Stomach (tissue), 19 donors: ENCODE results near the gene CPNE6. TPM values are rescaled to one million over a fixed set of nuclear protein-coding genes. Genes with fewer than 3 reads are reported as not detected.
"Not testable (repeated sequence)": the region's sequence is repeated elsewhere in the genome, so short reads cannot be mapped to it uniquely, and the experiment has no call there.

Experiments used
- DNase-seq, 2 donors: peaks; one replicate each; pipeline versions ENCODE4 v3.0.0 to v3.0.0-alpha.2; 2013 to 2019
- H3K27ac ChIP-seq, 5 donors: fragments of 200-600 bp in 4 of 5; sonication (generic) in 4 of 5; one replicate each; pipeline ENCODE4 v1.5.1; 2013 to 2019; ENCODE audit warnings: mild to moderate bottlenecking in 1 of 5, moderate library complexity in 1 of 5
- H3K27me3 ChIP-seq, 3 donors: fragments of 200-600 bp; sonication (generic); one replicate each; pipeline ENCODE4 v1.5.1; 2017 to 2019; ENCODE audit warnings: mixed run types in 1 of 3
- H3K36me3 ChIP-seq, 4 donors: fragments of 200-600 bp; sonication (generic); 1 replicate in 3 of 4; 2 replicates in 1 of 4; pipeline ENCODE4 v1.5.1; 2016 to 2019
- H3K4me1 ChIP-seq, 4 donors: fragments of 200-600 bp; sonication (generic); one replicate each; pipeline ENCODE4 v1.5.1; 2016 to 2019
- H3K4me3 ChIP-seq, 4 donors: fragments of 200-600 bp; sonication (generic) in 3 of 4; one replicate each; pipeline ENCODE4 v1.5.1; 2016 to 2019; ENCODE audit warnings: mild to moderate bottlenecking in 1 of 4
- H3K9me3 ChIP-seq, 4 donors: fragments of 200-600 bp; sonication (generic); one replicate each; pipeline ENCODE4 v1.5.1; 2016 to 2019
- EP300 ChIP-seq: sonication (generic); formaldehyde crosslinking; IDR thresholded peaks from one replicate; pipeline ENCODE4 v1.6.1; 2017; ENCODE audit warnings: antibody characterized with exemption
- POLR2A ChIP-seq, 4 donors: fragments of 450-650 bp; IDR thresholded peaks; one replicate each; pipeline ENCODE4 v1.6.1; 2016; ENCODE audit warnings: antibody characterized with exemption in 4 of 4, control low read depth in 2 of 4, mild to moderate bottlenecking in 1 of 4, moderate library complexity in 1 of 4
- POLR2AphosphoS5 ChIP-seq, 3 donors: sonication (generic); formaldehyde crosslinking; IDR thresholded peaks; one replicate each; pipeline ENCODE4 v1.6.1; 2016; ENCODE audit warnings: antibody characterized with exemption in 3 of 3
- WGBS, 5 donors: extraction: QIAGEN DNeasy Blood & Tissue Kit in 3 of 5; methylation state at CpG; one replicate each; pipeline versions ENCODE4 v1.1.5 to v1.1.7; 2013 to 2018; 5-methylcytosine and 5-hydroxymethylcytosine counted together
- intact Hi-C: fragments of 100-400 bp; cut with DNase I; formaldehyde crosslinking; loops from one replicate; pipeline ENCODE4 v1.15.1; 2023; ENCODE audit warnings: low total_unique reads
- long read RNA-seq, 10 donors: transcript quantifications; one replicate each; lab custom pipeline, GENCODE V29; 2026
- polyA plus RNA-seq, 3 donors: library from polyadenylated mRNA; stranded (reverse); fragments of 200-250 nt; gene quantifications; one replicate each; pipeline ENCODE4 v1.2.3, GENCODE V29; 2013
- total RNA-seq, 5 donors: library from RNA; depleted of rRNA; stranded (reverse); fragments of >200 nt; gene quantifications; one replicate each; pipeline versions ENCODE4 v1.1.0 to v1.2.3, GENCODE V29; 2014 to 2016
- TF ChIP-seq, protein P1 (sequence below), 7 experiments: fragments of 450-650 bp in 4 of 7; fragments of 200-600 bp in 3 of 7; sonication (generic) in 3 of 7; IDR thresholded peaks; one replicate each; pipeline ENCODE4 v1.5.1; 2016 to 2019; ENCODE audit warnings: antibody characterized with exemption in 7 of 7, control low read depth in 2 of 7, mild to moderate bottlenecking in 1 of 7
- donor health status: healthy with polysubstance abuse.
- donor health status: Bipolar disorder and iron deficiency.
- donor health status: healthy.

The CPNE6 gene
- not detected for total RNA-seq
- under 1 TPM in 2 of 3 donors, not detected in 1; 0.12 to 0.25 TPM for polyA plus RNA-seq
- long read RNA-seq, donor 1: 0 reads
- long read RNA-seq, donor 2: 0 reads
- long read RNA-seq, donor 3: 0 reads
- long read RNA-seq, donor 4: 0 reads
- long read RNA-seq, donor 5: 0 reads
- long read RNA-seq, donor 6: 0 reads
- long read RNA-seq, donor 7: 0 reads
- long read RNA-seq, donor 8: 0 reads
- long read RNA-seq, donor 9: 0 reads
- long read RNA-seq, donor 10: 0 reads

GRCh38 chr14:24071144-24071697 lies at the start of gene CPNE6:
Gene CPNE6, plus strand, starts transcription at chr14:24071562. Its CDS starts 1,375 bp downstream, at chr14:24072937.
- peaks cover 0 to 18% (median 0%) of the 10 kb centered on the region in 3 donors for H3K27me3 ChIP-seq
- 64 to 74% (median 66%) methylated on average over 12 to 19 of the region's 19 CpGs for WGBS, 5 donors
- H3K36me3 ChIP-seq: no peaks in the 10 kb centered on the region
- intact Hi-C loops: no loop called here
- no peak for DNase-seq
- no peak within 1 kb of the TSS for H3K27ac ChIP-seq
- H3K9me3 ChIP-seq: no peaks in the 10 kb centered on the region
- no peak for TF ChIP-seq POLR2A (IDR thresholded peaks at IDR 0.05)
- no peak for TF ChIP-seq EP300
- TF ChIP-seq, protein P1, sequence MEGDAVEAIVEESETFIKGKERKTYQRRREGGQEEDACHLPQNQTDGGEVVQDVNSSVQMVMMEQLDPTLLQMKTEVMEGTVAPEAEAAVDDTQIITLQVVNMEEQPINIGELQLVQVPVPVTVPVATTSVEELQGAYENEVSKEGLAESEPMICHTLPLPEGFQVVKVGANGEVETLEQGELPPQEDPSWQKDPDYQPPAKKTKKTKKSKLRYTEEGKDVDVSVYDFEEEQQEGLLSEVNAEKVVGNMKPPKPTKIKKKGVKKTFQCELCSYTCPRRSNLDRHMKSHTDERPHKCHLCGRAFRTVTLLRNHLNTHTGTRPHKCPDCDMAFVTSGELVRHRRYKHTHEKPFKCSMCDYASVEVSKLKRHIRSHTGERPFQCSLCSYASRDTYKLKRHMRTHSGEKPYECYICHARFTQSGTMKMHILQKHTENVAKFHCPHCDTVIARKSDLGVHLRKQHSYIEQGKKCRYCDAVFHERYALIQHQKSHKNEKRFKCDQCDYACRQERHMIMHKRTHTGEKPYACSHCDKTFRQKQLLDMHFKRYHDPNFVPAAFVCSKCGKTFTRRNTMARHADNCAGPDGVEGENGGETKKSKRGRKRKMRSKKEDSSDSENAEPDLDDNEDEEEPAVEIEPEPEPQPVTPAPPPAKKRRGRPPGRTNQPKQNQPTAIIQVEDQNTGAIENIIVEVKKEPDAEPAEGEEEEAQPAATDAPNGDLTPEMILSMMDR (IDR thresholded peaks at IDR 0.05): no peak
- no peak for TF ChIP-seq POLR2AphosphoS5 (IDR thresholded peaks at IDR 0.05)
- no peak within 1 kb of the TSS for H3K4me3 ChIP-seq
- peaks cover 8 to 41% (median 39%) of the 10 kb centered on the region in 4 donors for H3K4me1 ChIP-seq

DNA sequence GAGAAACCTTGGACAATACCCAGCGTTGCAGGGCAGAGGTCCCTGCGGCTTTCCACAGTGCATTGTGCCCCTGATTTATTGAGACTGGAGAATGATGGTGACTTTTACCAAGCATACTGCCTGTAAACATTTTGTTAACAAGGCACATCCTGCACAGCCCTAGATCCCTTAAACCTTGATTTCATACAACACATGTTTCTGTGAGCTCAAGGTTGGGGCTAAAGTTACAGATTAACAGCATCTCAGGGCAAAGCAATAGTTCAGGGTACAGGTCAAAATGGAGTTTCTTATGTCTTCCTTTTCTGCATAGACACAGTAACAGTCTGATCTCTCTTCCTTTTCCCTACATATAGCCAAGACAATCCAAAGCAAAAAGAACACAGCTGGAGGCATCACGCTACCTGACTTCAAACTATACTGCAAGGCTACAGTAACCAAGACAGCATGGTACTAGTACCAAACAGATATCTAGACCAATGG lies 46.4 kb upstream of the CPNE6 start:
- DNase-seq, H3K27ac ChIP-seq, H3K4me1 ChIP-seq, H3K36me3 ChIP-seq, intact Hi-C loops, H3K4me3 ChIP-seq, H3K27me3 ChIP-seq, H3K9me3 ChIP-seq: not testable (repeated sequence)
- WGBS, 5 donors: 93 to 95% (median 95%) methylated on average over 3 of the region's 3 CpGs

DNA sequence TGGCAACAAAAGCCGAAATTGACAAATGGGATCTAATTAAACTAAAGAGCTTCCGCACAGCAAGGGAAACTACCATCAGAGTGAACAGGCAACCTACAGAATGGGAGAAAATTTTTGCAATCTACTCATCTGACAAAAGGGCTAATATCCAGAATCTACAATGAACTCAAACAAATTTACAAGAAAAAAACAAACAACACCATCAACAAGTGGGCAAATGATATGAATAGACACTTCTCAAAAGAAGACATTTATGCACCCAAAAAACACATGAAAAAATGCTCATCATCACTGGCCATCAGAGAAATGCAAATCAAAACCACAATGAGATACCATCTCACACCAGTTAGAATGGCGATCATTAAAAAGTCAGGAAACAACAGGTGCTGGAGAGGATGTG lies 41.7 kb upstream of the CPNE6 start:
- intact Hi-C loops: loop anchor here (10.0 kb wide), 1 partner anchor 55 kb away; no protein-coding TSS in a partner anchor
- Histone ChIP-seq H3K9me3 (peaks cover 0 to 11% (median 0%) of the 10 kb centered on the region in 4 donors), H3K4me1 (peaks cover 0 to 18% (median 3%) of the 10 kb centered on the region in 4 donors)
- not testable (repeated sequence) for H3K27ac ChIP-seq, DNase-seq, H3K36me3 ChIP-seq, H3K27me3 ChIP-seq, H3K4me3 ChIP-seq
- 92 to 100% (median 95%) methylated on average over 2 of the region's 3 CpGs for WGBS, 5 donors

GRCh38 chr14:24031331-24031730 lies 40.0 kb upstream of the CPNE6 start:
- 84 to 95% (median 92%) methylated on average over 2 of the region's 2 CpGs for WGBS, 5 donors
- H3K27me3 ChIP-seq, DNase-seq, H3K27ac ChIP-seq, H3K36me3 ChIP-seq, H3K4me3 ChIP-seq: not testable (repeated sequence)
- intact Hi-C loops: loop anchor here (10.0 kb wide), 1 partner anchor 57 kb away; no protein-coding TSS in a partner anchor
- peaks cover 0 to 29% (median 10%) of the 10 kb centered on the region in 4 donors for H3K4me1 ChIP-seq
- peaks cover 0 to 11% (median 0%) of the 10 kb centered on the region in 4 donors for H3K9me3 ChIP-seq

GRCh38 chr14:24032727-24033418 lies 38.5 kb upstream of the CPNE6 start:
- Histone ChIP-seq H3K4me1 (peaks cover 10 to 43% (median 22%) of the 10 kb centered on the region in 4 donors), H3K36me3 (no peaks in the 10 kb centered on the region), H3K4me3 (no peak overlapping the region), H3K27me3 (no peaks in the 10 kb centered on the region), H3K27ac (no peak overlapping the region), H3K9me3 (peaks cover 0 to 11% (median 0%) of the 10 kb centered on the region in 4 donors)
- TF ChIP-seq POLR2AphosphoS5 (IDR thresholded peaks at IDR 0.05): no peak
- TF ChIP-seq EP300: no peak
- TF ChIP-seq, protein P1 (IDR thresholded peaks at IDR 0.05): no peak
- TF ChIP-seq POLR2A (IDR thresholded peaks at IDR 0.05): no peak
- intact Hi-C loops: loop anchor here (10.0 kb wide), 1 partner anchor 58 kb away; no protein-coding TSS in a partner anchor
- DNase-seq: peak in 1 of 2 donors; percentile 49
- 34 to 64% (median 46%) methylated on average over 2 of the region's 2 CpGs for WGBS, 5 donors

GRCh38 chr14:24035769-24036168 lies 35.6 kb upstream of the CPNE6 start:
- WGBS, 5 donors: 17 to 49% (median 31%) methylated on average over 3 to 4 of the region's 4 CpGs
- DNase-seq: not testable (repeated sequence)
- peaks cover 0 to 11% (median 0%) of the 10 kb centered on the region in 4 donors for H3K9me3 ChIP-seq

More at GRCh38 chr14:24035769-24036168, 35.6 kb upstream of the CPNE6 start:
- intact Hi-C loops: loop anchor here (10.0 kb wide), 1 partner anchor 61 kb away; no protein-coding TSS in a partner anchor
- H3K36me3 ChIP-seq, H3K27me3 ChIP-seq: not testable (repeated sequence)
- Histone ChIP-seq H3K4me3 (peak overlapping the region; percentile 51 to 67 (median 56)), H3K27ac (peak overlapping the region; percentile 89 to 95 (median 90)), H3K4me1 (peaks cover 10 to 44% (median 22%) of the 10 kb centered on the region in 4 donors)
